Fibroblast of mammary gland (primary cell): ENCODE results near the gene PRKG1.

ENCODE experiments used
- DNase-seq: peaks from one replicate; pipeline ENCODE4 v3.0.0-alpha.2; 2010; ENCODE audit warnings: low read depth
- H3K4me3 ChIP-seq: 2 replicates; pipeline ENCODE4 v1.5.1; 2011; ENCODE audit warnings: low read depth, mild to moderate bottlenecking, low read length, moderate library complexity; ENCODE audit not compliant: control insufficient read depth
- CTCF ChIP-seq: conservative IDR thresholded peaks from 2 replicates; pipeline ENCODE4 v1.5.1; 2011; ENCODE audit warnings: low read depth, low read length, inconsistent platforms; ENCODE audit not compliant: control insufficient read depth, insufficient read depth

Gene PRKG1

GRCh38 chr10:51640120-51640819 is 566.0 kb downstream of the PRKG1 start:
- H3K4me3 ChIP-seq: no peak overlapping the region
- DNase-seq: peak; percentile 35
- TF ChIP-seq CTCF: no peak

- no peak for TF ChIP-seq CTCF
- no peak for DNase-seq
- H3K4me3 ChIP-seq: no peak overlapping the region
Measured at GRCh38 chr10:51642581-51642980, 568.3 kb downstream of the PRKG1 start.

GRCh38 chr10:51643734-51644133 is 569.4 kb downstream of the PRKG1 start:
- no peak overlapping the region for H3K4me3 ChIP-seq
- TF ChIP-seq CTCF: no peak
- no peak for DNase-seq

DNA sequence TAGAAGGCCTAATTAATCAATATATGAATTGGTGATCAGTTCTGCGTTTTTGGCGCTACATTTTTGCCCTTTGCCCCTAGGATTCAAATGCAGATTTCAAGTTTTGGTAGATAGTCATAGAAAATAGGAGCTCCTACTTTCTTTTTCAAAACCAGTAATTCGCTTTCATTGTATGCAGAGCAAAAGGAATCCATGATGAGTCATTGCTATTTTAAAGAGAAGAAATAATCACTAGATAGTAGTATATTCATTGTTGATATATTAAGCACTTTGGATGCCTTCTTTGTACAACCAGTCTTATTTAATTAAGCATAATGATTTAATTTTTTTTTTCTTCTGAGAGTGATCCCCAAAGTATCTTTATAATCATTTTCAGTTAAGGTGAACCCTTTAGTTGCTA is 574.8 kb downstream of the PRKG1 start:
- no peak for DNase-seq
- TF ChIP-seq CTCF: no peak
- no peak overlapping the region for H3K4me3 ChIP-seq

GRCh38 chr10:51651063-51651462 is 576.8 kb downstream of the PRKG1 start:
- TF ChIP-seq CTCF: no peak
- DNase-seq: peak; percentile 59
- no peak overlapping the region for H3K4me3 ChIP-seq

- no peak for TF ChIP-seq CTCF
- DNase-seq: peak; percentile 39
- H3K4me3 ChIP-seq: no peak overlapping the region
Measured at GRCh38 chr10:51653025-51653424, 578.7 kb downstream of the PRKG1 start.

- no peak for DNase-seq
- no peak for TF ChIP-seq CTCF
- no peak overlapping the region for H3K4me3 ChIP-seq
Measured at GRCh38 chr10:51654918-51655317, 580.6 kb downstream of the PRKG1 start.
